ENCODE results near the gene NRAP. TPM values are rescaled to one million over a fixed set of nuclear protein-coding genes. Genes with fewer than 3 reads are reported as not detected.

The NRAP gene
- total and polyA plus RNA-seq, 2 donors (not counting 3 experiments of a cell fraction or from before 2014, with no cell fraction given): not detected

DNA sequence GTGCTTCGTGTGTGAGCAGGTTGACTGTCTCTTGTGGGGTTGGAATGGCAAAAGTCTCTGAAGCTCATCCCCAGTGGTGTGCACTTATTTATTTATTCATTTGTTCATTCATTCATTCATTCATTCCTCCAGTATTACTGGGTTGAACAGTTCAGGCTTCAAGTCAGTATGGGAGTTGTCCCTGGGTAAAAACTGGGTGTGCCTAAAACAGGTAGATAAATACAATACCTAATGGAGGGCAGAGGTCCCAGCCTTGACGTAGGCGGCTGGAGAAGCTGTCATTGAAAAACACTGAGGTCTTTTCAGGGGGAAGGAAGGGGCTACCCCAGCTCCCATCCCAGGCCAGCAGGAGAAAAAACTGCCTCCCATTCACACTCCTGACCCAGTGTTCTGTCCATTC, 26.9 kb upstream of the NRAP start:
- no peak for TF ChIP-seq JUN (IDR thresholded peaks at IDR 0.05; ENCODE audit: borderline replicate concordance, insufficient read depth, insufficient read length, low read depth)
- no peak for TF ChIP-seq GATA2 (IDR thresholded peaks at IDR 0.05; ENCODE audit: insufficient read depth, insufficient read length, low read depth, low read length)
- DNase-seq (ENCODE audit: low read depth, low spot score) (no peak), FAIRE-seq (no peak)
- Histone ChIP-seq H2AFZ (ENCODE audit: low read depth, low read length) (no peak overlapping the region), H3K4me1 (ENCODE audit: control insufficient read depth, extremely low read depth, insufficient read depth, low read length) (no peaks in the 10 kb centered on the region), H3K79me2 (ENCODE audit: control insufficient read depth, insufficient read depth, low read length) (peaks cover 68% of the 10 kb centered on the region), H3K4me3 (replicated peaks in 1 of 3; ENCODE audit: insufficient read depth in 1 of 3, low read depth in 1 of 3, low read length in 3 of 3) (no peak overlapping the region), H3K27me3 (ENCODE audit: control insufficient read depth in 2 of 2, insufficient read depth in 2 of 2, low read length in 2 of 2) (no peaks in the 10 kb centered on the region), H3K27ac (ENCODE audit: insufficient read depth, low read depth, low read length) (no peak overlapping the region), H3K9ac (replicated peaks; ENCODE audit: extremely low read depth, insufficient read depth, low read length) (no peak overlapping the region), H3K9me1 (replicated peaks; ENCODE audit: control insufficient read depth, extremely low read depth, insufficient read depth, low read length) (no peaks in the 10 kb centered on the region), H3K36me3 (ENCODE audit: control insufficient read depth in 2 of 2, extremely low read depth in 1 of 2, insufficient read depth in 2 of 2, low read length in 2 of 2) (peaks cover 5 to 8% of the 10 kb centered on the region in 2 experiments), H3K9me3 (replicated peaks; ENCODE audit: control insufficient read depth, insufficient read depth, low read length) (no peaks in the 10 kb centered on the region), H3K4me2 (ENCODE audit: insufficient read depth, low read length) (no peak overlapping the region), H4K20me1 (replicated peaks; ENCODE audit: control insufficient read depth, extremely low read depth, insufficient read depth, low read length) (peaks cover 4% of the 10 kb centered on the region)
- dilution Hi-C loops (cut with MboI; ENCODE audit: extremely low pct_ligation_motif_present, low sequenced_read_pairs): no loop called here
- BruUV-seq (replicated peaks): no TSS peak
- CTCF ChIA-PET: interaction anchor here (2.4 kb wide), 1 partner anchor 12 kb away, joined by 8 read pairs; no protein-coding TSS in a partner anchor
- POLR2A ChIA-PET: no interaction called here
- intact Hi-C loops (cut with micrococcal nuclease): no loop called here

GRCh38 chr10:113689574-113689973, 25.7 kb upstream of the NRAP start:
- Histone ChIP-seq H4K20me1 (replicated peaks; ENCODE audit: control insufficient read depth, extremely low read depth, insufficient read depth, low read length) (peaks cover 4% of the 10 kb centered on the region), H3K4me1 (ENCODE audit: control insufficient read depth, extremely low read depth, insufficient read depth, low read length) (no peaks in the 10 kb centered on the region), H3K36me3 (ENCODE audit: control insufficient read depth in 2 of 2, extremely low read depth in 1 of 2, insufficient read depth in 2 of 2, low read length in 2 of 2) (peaks cover 5 to 8% of the 10 kb centered on the region in 2 experiments), H3K79me2 (ENCODE audit: control insufficient read depth, insufficient read depth, low read length) (peaks cover 69% of the 10 kb centered on the region), H2AFZ (ENCODE audit: low read depth, low read length) (no peak overlapping the region), H3K27me3 (ENCODE audit: control insufficient read depth in 2 of 2, insufficient read depth in 2 of 2, low read length in 2 of 2) (no peaks in the 10 kb centered on the region), H3K9me3 (replicated peaks; ENCODE audit: control insufficient read depth, insufficient read depth, low read length) (no peaks in the 10 kb centered on the region), H3K4me3 (replicated peaks in 1 of 3; ENCODE audit: insufficient read depth in 1 of 3, low read depth in 1 of 3, low read length in 3 of 3) (no peak overlapping the region), H3K9me1 (replicated peaks; ENCODE audit: control insufficient read depth, extremely low read depth, insufficient read depth, low read length) (no peaks in the 10 kb centered on the region), H3K4me2 (ENCODE audit: insufficient read depth, low read length) (no peak overlapping the region), H3K27ac (ENCODE audit: insufficient read depth, low read depth, low read length) (no peak overlapping the region), H3K9ac (replicated peaks; ENCODE audit: extremely low read depth, insufficient read depth, low read length) (no peak overlapping the region)
- dilution Hi-C loops (cut with MboI; ENCODE audit: extremely low pct_ligation_motif_present, low sequenced_read_pairs) (no loop called here), intact Hi-C loops (cut with micrococcal nuclease) (no loop called here)
- TF ChIP-seq, protein P1, sequence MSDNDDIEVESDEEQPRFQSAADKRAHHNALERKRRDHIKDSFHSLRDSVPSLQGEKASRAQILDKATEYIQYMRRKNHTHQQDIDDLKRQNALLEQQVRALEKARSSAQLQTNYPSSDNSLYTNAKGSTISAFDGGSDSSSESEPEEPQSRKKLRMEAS (IDR thresholded peaks at IDR 0.05; ENCODE audit: insufficient read depth, insufficient read length): no peak
- TF ChIP-seq, protein P2, sequence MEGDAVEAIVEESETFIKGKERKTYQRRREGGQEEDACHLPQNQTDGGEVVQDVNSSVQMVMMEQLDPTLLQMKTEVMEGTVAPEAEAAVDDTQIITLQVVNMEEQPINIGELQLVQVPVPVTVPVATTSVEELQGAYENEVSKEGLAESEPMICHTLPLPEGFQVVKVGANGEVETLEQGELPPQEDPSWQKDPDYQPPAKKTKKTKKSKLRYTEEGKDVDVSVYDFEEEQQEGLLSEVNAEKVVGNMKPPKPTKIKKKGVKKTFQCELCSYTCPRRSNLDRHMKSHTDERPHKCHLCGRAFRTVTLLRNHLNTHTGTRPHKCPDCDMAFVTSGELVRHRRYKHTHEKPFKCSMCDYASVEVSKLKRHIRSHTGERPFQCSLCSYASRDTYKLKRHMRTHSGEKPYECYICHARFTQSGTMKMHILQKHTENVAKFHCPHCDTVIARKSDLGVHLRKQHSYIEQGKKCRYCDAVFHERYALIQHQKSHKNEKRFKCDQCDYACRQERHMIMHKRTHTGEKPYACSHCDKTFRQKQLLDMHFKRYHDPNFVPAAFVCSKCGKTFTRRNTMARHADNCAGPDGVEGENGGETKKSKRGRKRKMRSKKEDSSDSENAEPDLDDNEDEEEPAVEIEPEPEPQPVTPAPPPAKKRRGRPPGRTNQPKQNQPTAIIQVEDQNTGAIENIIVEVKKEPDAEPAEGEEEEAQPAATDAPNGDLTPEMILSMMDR (IDR thresholded peaks at IDR 0.05; ENCODE audit: extremely low read depth in 1 of 2, insufficient read depth in 1 of 2, low read depth in 1 of 2, low read length in 2 of 2): no peak
- TF ChIP-seq GATA2 (IDR thresholded peaks at IDR 0.05; ENCODE audit: insufficient read depth, insufficient read length, low read depth, low read length): no peak
- TF ChIP-seq EZH2 (IDR thresholded peaks at IDR 0.05; ENCODE audit: borderline replicate concordance, low read depth, low read length, severe bottlenecking): no peak
- no peak for TF ChIP-seq JUN (IDR thresholded peaks at IDR 0.05; ENCODE audit: borderline replicate concordance, insufficient read depth, insufficient read length, low read depth)
- no peak for TF ChIP-seq POLR2AphosphoS5 (IDR thresholded peaks at IDR 0.05; ENCODE audit: insufficient read depth, low read depth, low read length)
- TF ChIP-seq FOS (IDR thresholded peaks at IDR 0.05; ENCODE audit: borderline replicate concordance, insufficient read depth, low read length): no peak
- DNase-seq (ENCODE audit: low read depth, low spot score): no peak
- no TSS peak for BruUV-seq (replicated peaks)
- POLR2A ChIA-PET: no interaction called here
- no peak for FAIRE-seq
- CTCF ChIA-PET: no interaction called here

Measured in endothelial cell of umbilical vein (primary cell).